H1 (cell line): ENCODE measurements around the gene DUOX1. TPM values are rescaled to one million over a fixed set of nuclear protein-coding genes. Genes with fewer than 3 reads are reported as not detected.

Source experiments
- CTCF ChIA-PET: fragments of 300-600 bp; sonication (Branson Sonifier 250); formaldehyde crosslinking; loops from one replicate; lab custom pipeline; 2021; ENCODE audit not compliant: partially characterized antibody; lab: Charles Lee
- POLR2A ChIA-PET: fragments of 300-600 bp; sonication (Branson Sonifier 250); formaldehyde crosslinking; loops from one replicate; lab custom pipeline; 2021; ENCODE audit warnings: inconsistent platforms; ENCODE audit not compliant: partially characterized antibody; lab: Charles Lee
- DNase-seq, 2 experiments: peaks; one replicate each; pipeline versions ENCODE4 v3.0.0 to v3.0.0-alpha.2; 2010 to 2022; ENCODE audit warnings: low spot score in 2 of 2, low read depth in 1 of 2, mixed read lengths in 1 of 2
- FAIRE-seq: peaks from 2 replicates; lab custom pipeline; 2011; peaks lifted over from hg19 to GRCh38; lab: Jason Lieb, UNC
- H2AFZ ChIP-seq: 2 replicates; pipeline ENCODE4 v1.8.1; 2012; ENCODE audit warnings: low read length, inconsistent platforms
- H2AK5ac ChIP-seq: 2 replicates; pipeline ENCODE4 v1.6.1; 2013; ENCODE audit warnings: low read depth, low read length
- H2BK120ac ChIP-seq: replicated peaks from 2 replicates; pipeline ENCODE3; 2013; ENCODE audit warnings: low read depth, low read length, inconsistent platforms
- H2BK12ac ChIP-seq: 2 replicates; pipeline ENCODE4 v1.6.1; 2013; ENCODE audit warnings: low read depth, low read length
- H2BK15ac ChIP-seq: 2 replicates; pipeline ENCODE4 v1.6.1; 2013; ENCODE audit warnings: low read length
- H2BK20ac ChIP-seq: 2 replicates; pipeline ENCODE4 v1.6.1; 2013; ENCODE audit warnings: low read length
- H2BK5ac ChIP-seq: 2 replicates; pipeline ENCODE4 v1.6.1; 2013; ENCODE audit warnings: low read depth, low read length
- H3K14ac ChIP-seq: 2 replicates; pipeline ENCODE4 v1.6.1; 2013; ENCODE audit warnings: inconsistent platforms; ENCODE audit not compliant: insufficient read length
- H3K18ac ChIP-seq: 2 replicates; pipeline ENCODE4 v1.6.1; 2013; ENCODE audit warnings: low read length; ENCODE audit errors: extremely low read depth
- H3K23ac ChIP-seq: 2 replicates; pipeline ENCODE4 v1.6.1; 2013; ENCODE audit warnings: inconsistent platforms; ENCODE audit not compliant: insufficient read length
- H3K23me2 ChIP-seq: 2 replicates; pipeline ENCODE4 v1.6.1; 2013; ENCODE audit warnings: low read depth, low read length
- H3K27ac ChIP-seq: 2 replicates; pipeline ENCODE4 v1.6.1; 2011; ENCODE audit warnings: low read depth, low read length, inconsistent platforms
- H3K27me3 ChIP-seq, 4 experiments: replicated peaks in 1 of 4; 1 replicate in 1 of 4; 2 replicates in 3 of 4; pipeline versions ENCODE4 v1.6.1 to v1.8.1; 2011 to 2013; ENCODE audit warnings: low read length in 3 of 4, mild to moderate bottlenecking in 3 of 4, inconsistent platforms in 2 of 4, mixed read lengths in 2 of 4, moderate library complexity in 1 of 4; ENCODE audit not compliant: control insufficient read depth in 3 of 4, insufficient read depth in 3 of 4; ENCODE audit errors: extremely low read depth in 1 of 4
- H3K36me3 ChIP-seq, 4 experiments: 2 replicates each; pipeline versions ENCODE4 v1.6.1 to v1.8.1; 2011 to 2013; ENCODE audit warnings: mild to moderate bottlenecking in 4 of 4, low read length in 3 of 4, moderate library complexity in 2 of 4, control low read depth in 1 of 4, inconsistent platforms in 1 of 4; ENCODE audit not compliant: insufficient read depth in 4 of 4, control insufficient read depth in 2 of 4
- H3K4ac ChIP-seq: replicated peaks from 2 replicates; pipeline ENCODE3; 2013; ENCODE audit warnings: low read length, low read depth, mixed read lengths, inconsistent platforms; ENCODE audit not compliant: insufficient read length
- H3K4me1 ChIP-seq, 4 experiments: replicated peaks in 1 of 4; 1 replicate in 1 of 4; 2 replicates in 3 of 4; pipeline versions ENCODE4 v1.6.1 to v1.8.1; 2011 to 2013; ENCODE audit warnings: low read length in 3 of 4, inconsistent platforms in 2 of 4, mixed read lengths in 1 of 4; ENCODE audit not compliant: insufficient read depth in 4 of 4, control insufficient read depth in 3 of 4
- H3K4me2 ChIP-seq, 2 experiments: 2 replicates each; pipeline versions ENCODE4 v1.6.1 to v1.8.1; 2011 to 2013; ENCODE audit warnings: low read depth in 2 of 2, low read length in 2 of 2, control low read depth in 1 of 2, inconsistent platforms in 1 of 2, mild to moderate bottlenecking in 1 of 2; ENCODE audit not compliant: insufficient read depth in 1 of 2
- H3K4me3 ChIP-seq, 4 experiments: fragments of 200-600, 300-600 bp in 1 of 4; sonication (generic), shearing (Covaris generic), sonication (Bioruptor Twin) in 1 of 4; 2 replicates each; pipeline versions ENCODE4 v1.5.1 to v1.8.1; 2011 to 2016; ENCODE audit warnings: low read length in 4 of 4, low read depth in 3 of 4, control low read depth in 2 of 4, inconsistent platforms in 2 of 4, mild to moderate bottlenecking in 2 of 4, mixed read lengths in 1 of 4, moderate library complexity in 1 of 4; ENCODE audit not compliant: insufficient read depth in 2 of 4; ENCODE audit errors: extremely low read depth in 1 of 4
- H3K56ac ChIP-seq: replicated peaks from 2 replicates; pipeline ENCODE3; 2013; ENCODE audit warnings: low read depth, mild to moderate bottlenecking, mixed read lengths, low read length, inconsistent platforms; ENCODE audit not compliant: insufficient read length
- H3K79me1 ChIP-seq: 2 replicates; pipeline ENCODE4 v1.6.1; 2013; ENCODE audit warnings: low read depth, low read length, control low read depth
- H3K79me2 ChIP-seq, 2 experiments: 2 replicates each; pipeline versions ENCODE4 v1.6.1 to v1.8.1; 2012 to 2013; ENCODE audit warnings: low read length in 2 of 2, mild to moderate bottlenecking in 2 of 2, inconsistent platforms in 1 of 2; ENCODE audit not compliant: insufficient read depth in 2 of 2, control insufficient read depth in 1 of 2
- H3K9ac ChIP-seq, 4 experiments: replicated peaks in 1 of 4; 1 replicate in 1 of 4; 2 replicates in 3 of 4; pipeline versions ENCODE4 v1.6.1 to v1.8.1; 2011 to 2013; ENCODE audit warnings: low read depth in 3 of 4, low read length in 3 of 4, control low read depth in 2 of 4, mild to moderate bottlenecking in 2 of 4, moderate library complexity in 2 of 4, inconsistent platforms in 1 of 4; ENCODE audit errors: extremely low read depth in 1 of 4
- H3K9me3 ChIP-seq, 2 experiments: 2 replicates each; pipeline versions ENCODE4 v1.6.1 to v1.8.1; 2012 to 2013; ENCODE audit warnings: mild to moderate bottlenecking in 2 of 2, moderate library complexity in 2 of 2, control low read depth in 1 of 2, inconsistent platforms in 1 of 2, low read depth in 1 of 2, low read length in 1 of 2, mixed read lengths in 1 of 2; ENCODE audit not compliant: insufficient read depth in 2 of 2
- H4K20me1 ChIP-seq, 2 experiments: replicated peaks in 1 of 2; 2 replicates each; pipeline versions ENCODE3 to v1.8.1; 2011 to 2013; ENCODE audit warnings: inconsistent platforms in 2 of 2, low read length in 2 of 2, mild to moderate bottlenecking in 1 of 2; ENCODE audit not compliant: insufficient read depth in 2 of 2, control insufficient read depth in 1 of 2
- H4K5ac ChIP-seq: 2 replicates; pipeline ENCODE4 v1.6.1; 2013; ENCODE audit warnings: low read length, low read depth, mixed read lengths, inconsistent platforms; ENCODE audit not compliant: insufficient read length
- H4K8ac ChIP-seq: 2 replicates; pipeline ENCODE4 v1.8.0; 2013; ENCODE audit warnings: mild to moderate bottlenecking, moderate library complexity, low read length, inconsistent platforms; ENCODE audit not compliant: insufficient read depth; ENCODE audit errors: extremely low read depth
- H4K91ac ChIP-seq: replicated peaks from 2 replicates; pipeline ENCODE3; 2013; ENCODE audit warnings: low read length, mixed read lengths, inconsistent platforms; ENCODE audit not compliant: insufficient read length
- BRCA1 ChIP-seq: IDR thresholded peaks from 2 replicates; pipeline ENCODE4 v1.6.1; 2012; ENCODE audit warnings: low read depth, low read length, improper control_type of control experiment
- RAD21 ChIP-seq, 2 experiments: IDR thresholded peaks in 1 of 2; conservative IDR thresholded peaks in 1 of 2; 2 replicates each; pipeline ENCODE4 v1.6.1; 2011; ENCODE audit warnings: low read depth in 2 of 2, low read length in 2 of 2, improper control_type of control experiment in 1 of 2, inconsistent platforms in 1 of 2, mild to moderate bottlenecking in 1 of 2, moderate library complexity in 1 of 2
- WGBS, 2 experiments: shearing (Covaris generic) in 1 of 2; methylation state at CpG; one replicate each; pipeline versions ENCODE4 v1.1.6 to v1.1.7; 2013 to 2015; ENCODE audit warnings: low lambda C conversion rate in 2 of 2, mixed read lengths in 2 of 2, inconsistent platforms in 1 of 2, low coverage in 1 of 2, missing lambda C conversion rate in 1 of 2; ENCODE audit not compliant: insufficient replicate concordance in 2 of 2, insufficient coverage in 1 of 2, insufficient read length in 1 of 2; ENCODE audit errors: extremely low coverage in 1 of 2, missing lambda C conversion rate in 1 of 2; 5-methylcytosine and 5-hydroxymethylcytosine counted together
- polyA plus RNA-seq, 7 experiments: library from polyadenylated mRNA; depleted of rRNA in 3 of 7; stranded (reverse) in 5 of 7; unstranded in 2 of 7; fragments of >200 nt in 5 of 7; fragments of 200-250 nt in 2 of 7; gene quantifications; 1 replicate in 5 of 7; 2 replicates in 1 of 7; 4 replicates in 1 of 7; pipeline versions ENCODE4 v1.2.1 to v1.2.3, GENCODE V29; 2011 to 2013; ENCODE audit warnings: missing spikeins in 2 of 7, mixed read lengths in 2 of 7
- total RNA-seq: library from RNA; stranded (reverse); fragmentation: NEBNext Ultra II Directional; extraction: Animal tissue kit (Norgen Biotek cat#: 25700); gene quantifications from 2 replicates; pipeline ENCODE4 v1.2.1, GENCODE V29; 2021
- TF ChIP-seq, protein P1 (sequence below), 3 experiments: IDR thresholded peaks; 1 replicate in 2 of 3; 2 replicates in 1 of 3; pipeline versions ENCODE4 v1.5.1 to v1.6.1; 2011; ENCODE audit warnings: low read length in 3 of 3, mild to moderate bottlenecking in 3 of 3, inconsistent platforms in 2 of 3, low read depth in 1 of 3, moderate library complexity in 1 of 3; ENCODE audit not compliant: insufficient read depth in 1 of 3; ENCODE audit errors: control extremely low read depth in 1 of 3

Gene DUOX1
- total and polyA plus RNA-seq, 2 of the 8 experiments (the other 6 are each of a cell fraction or from before 2014, with no cell fraction given), result 0.84 to 1.4 TPM

DNA sequence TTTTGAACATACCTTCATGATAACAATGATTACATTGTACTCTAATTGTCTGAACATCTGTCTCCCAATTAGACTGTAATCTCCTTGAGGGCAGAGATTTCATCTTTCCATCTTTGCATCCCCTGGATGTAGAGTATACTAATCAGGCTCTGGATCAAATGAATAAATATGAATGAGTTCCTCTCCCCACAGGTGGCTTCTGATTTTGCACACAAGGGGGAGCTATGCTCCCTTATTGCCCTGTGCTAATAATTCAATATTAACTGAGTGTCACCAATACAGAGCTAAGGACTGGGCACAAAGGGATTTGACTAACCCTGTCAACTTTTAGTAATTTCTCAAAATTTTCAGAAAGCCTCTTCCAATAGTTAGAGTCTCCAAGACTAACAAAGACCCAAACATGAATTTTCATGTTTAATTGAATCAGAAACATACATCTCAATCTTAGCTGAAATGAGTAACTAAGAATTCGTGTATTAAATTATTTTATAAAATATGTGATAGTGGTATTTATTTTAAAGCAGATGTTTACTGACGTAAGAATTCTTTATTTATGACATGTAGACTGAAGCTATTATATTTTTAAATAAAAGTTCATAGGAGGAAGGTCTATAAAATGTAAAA is 3.1 kb upstream of the DUOX1 start:
- no peaks in the 10 kb centered on the region for H3K79me1 ChIP-seq
- H3K56ac ChIP-seq, result no peak overlapping the region
- peaks cover 45 to 75% (median 56%) of the 10 kb centered on the region in 4 experiments for H3K27me3 ChIP-seq
- no peak overlapping the region for H4K91ac ChIP-seq
- H3K36me3 ChIP-seq, result no peaks in the 10 kb centered on the region
- H3K9ac ChIP-seq, result no peak overlapping the region
- DNase-seq, result no peak
- H2BK20ac ChIP-seq, result no peak overlapping the region
- no peak overlapping the region for H3K4me2 ChIP-seq
- CTCF ChIA-PET, result interaction anchor here (0.7 to 6.0 kb wide), 12 partner anchors 8 to 79 kb away, joined by 3 to 57 read pairs (median 6); partner anchors contain the start of genes DUOX2 and DUOXA2
- POLR2A ChIA-PET, result no interaction called here
- H4K20me1 ChIP-seq, result peaks cover 0 to 2% of the 10 kb centered on the region in 2 experiments
- H3K79me2 ChIP-seq, result no peaks in the 10 kb centered on the region
- no peak overlapping the region for H3K14ac ChIP-seq
- no peak overlapping the region for H2BK5ac ChIP-seq
- no peak overlapping the region for H3K4me3 ChIP-seq
- no peak overlapping the region for H2BK12ac ChIP-seq
- H2AFZ ChIP-seq, result no peak overlapping the region
- no peak for FAIRE-seq
- peak; percentile 39 to 58; a peak in 3 of 4 replicates for TF ChIP-seq RAD21 (IDR thresholded peaks at IDR 0.05 in 1 of 2, conservative IDR thresholded peaks at IDR 0.05 in 1 of 2; ENCODE audit: low read depth in 2 of 2, low read length in 2 of 2)
- TF ChIP-seq, protein P1, sequence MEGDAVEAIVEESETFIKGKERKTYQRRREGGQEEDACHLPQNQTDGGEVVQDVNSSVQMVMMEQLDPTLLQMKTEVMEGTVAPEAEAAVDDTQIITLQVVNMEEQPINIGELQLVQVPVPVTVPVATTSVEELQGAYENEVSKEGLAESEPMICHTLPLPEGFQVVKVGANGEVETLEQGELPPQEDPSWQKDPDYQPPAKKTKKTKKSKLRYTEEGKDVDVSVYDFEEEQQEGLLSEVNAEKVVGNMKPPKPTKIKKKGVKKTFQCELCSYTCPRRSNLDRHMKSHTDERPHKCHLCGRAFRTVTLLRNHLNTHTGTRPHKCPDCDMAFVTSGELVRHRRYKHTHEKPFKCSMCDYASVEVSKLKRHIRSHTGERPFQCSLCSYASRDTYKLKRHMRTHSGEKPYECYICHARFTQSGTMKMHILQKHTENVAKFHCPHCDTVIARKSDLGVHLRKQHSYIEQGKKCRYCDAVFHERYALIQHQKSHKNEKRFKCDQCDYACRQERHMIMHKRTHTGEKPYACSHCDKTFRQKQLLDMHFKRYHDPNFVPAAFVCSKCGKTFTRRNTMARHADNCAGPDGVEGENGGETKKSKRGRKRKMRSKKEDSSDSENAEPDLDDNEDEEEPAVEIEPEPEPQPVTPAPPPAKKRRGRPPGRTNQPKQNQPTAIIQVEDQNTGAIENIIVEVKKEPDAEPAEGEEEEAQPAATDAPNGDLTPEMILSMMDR (IDR thresholded peaks at IDR 0.05; ENCODE audit: control extremely low read depth in 1 of 3, insufficient read depth in 1 of 3, low read depth in 1 of 3, low read length in 3 of 3), result peak in 2 of 3 experiments; percentile 48 to 52; a peak in 2 of 4 replicates
- no peak for TF ChIP-seq BRCA1
- no peak overlapping the region for H3K27ac ChIP-seq
- no peak overlapping the region for H3K4ac ChIP-seq
- no peak overlapping the region for H4K5ac ChIP-seq
- no peak overlapping the region for H2BK15ac ChIP-seq
- 47% methylated on average over 2 of the region's 2 CpGs; no CpG with 5 or more reads in 1 of the 2 experiments for WGBS, 2 experiments
- H2BK120ac ChIP-seq, result no peak overlapping the region
- H3K23ac ChIP-seq, result no peak overlapping the region
- H4K8ac ChIP-seq, result no peak overlapping the region
- H2AK5ac ChIP-seq, result no peak overlapping the region
- H3K18ac ChIP-seq, result no peak overlapping the region
- no peaks in the 10 kb centered on the region for H3K9me3 ChIP-seq
- H3K4me1 ChIP-seq, result peaks cover 0 to 6% (median 2%) of the 10 kb centered on the region in 4 experiments; a peak in 4 of 7 replicates
- peaks cover 5% of the 10 kb centered on the region; the same call in 1 of the 2 replicates for H3K23me2 ChIP-seq
